ENCODE measurements around the gene UNKL. TPM values are rescaled to one million over a fixed set of nuclear protein-coding genes. Genes with fewer than 3 reads are reported as not detected.

The UNKL gene
- total and polyA plus RNA-seq, 2 of the 8 experiments (the other 6 are each of a cell fraction or from before 2014, with no cell fraction given), result 25.1 to 31.8 TPM

- no peak overlapping the region for H3K9ac ChIP-seq (replicated peaks in 1 of 4; ENCODE audit: extremely low read depth in 1 of 4, low read depth in 3 of 4, low read length in 3 of 4)
These were observed 47.7 kb downstream of the UNKL start for GRCh38 chr16:1366712-1367299.

More at GRCh38 chr16:1366712-1367299, 47.7 kb downstream of the UNKL start:
- no peaks in the 10 kb centered on the region for H3K9me3 ChIP-seq (ENCODE audit: insufficient read depth in 2 of 2, low read depth in 1 of 2, low read length in 1 of 2)
- H3K79me1 ChIP-seq (ENCODE audit: low read depth, low read length), result peaks cover 5% of the 10 kb centered on the region; the same call in 1 of the 2 replicates
- H2BK20ac ChIP-seq (ENCODE audit: low read length), result no peak overlapping the region
- H3K36me3 ChIP-seq (ENCODE audit: control insufficient read depth in 2 of 4, insufficient read depth in 4 of 4, low read length in 3 of 4), result peaks cover 13 to 50% (median 21%) of the 10 kb centered on the region in 4 experiments
- H3K27ac ChIP-seq (ENCODE audit: low read depth, low read length), result no peak overlapping the region
- H4K91ac ChIP-seq (replicated peaks; ENCODE audit: insufficient read length, low read length), result no peak overlapping the region
- ChIA-PET CTCF (ENCODE audit: partially characterized antibody) (interaction anchor here (0.8 to 1.3 kb wide), 3 partner anchors 11 to 13 kb away, joined by 3 to 7 read pairs (median 4); no protein-coding TSS in a partner anchor), POLR2A (ENCODE audit: partially characterized antibody) (interaction anchor here (0.6 to 6.6 kb wide), 3 partner anchors 8 to 41 kb away, joined by 3 to 44 read pairs (median 3); no protein-coding TSS in a partner anchor)
- H3K18ac ChIP-seq (ENCODE audit: extremely low read depth, low read length), result no peak overlapping the region
- H3K23ac ChIP-seq (ENCODE audit: insufficient read length), result no peak overlapping the region
- no peak overlapping the region for H2BK15ac ChIP-seq (ENCODE audit: low read length)
- no peak overlapping the region for H3K56ac ChIP-seq (replicated peaks; ENCODE audit: insufficient read length, low read depth, low read length)
- peaks cover 0 to 5% of the 10 kb centered on the region in 2 experiments; a peak in 1 of 4 replicates for H3K79me2 ChIP-seq (ENCODE audit: control insufficient read depth in 1 of 2, insufficient read depth in 2 of 2, low read length in 2 of 2)
- no peak overlapping the region for H3K14ac ChIP-seq (ENCODE audit: insufficient read length)
- H4K5ac ChIP-seq (ENCODE audit: insufficient read length, low read depth, low read length), result no peak overlapping the region
- H3K27me3 ChIP-seq (replicated peaks in 1 of 4; ENCODE audit: control insufficient read depth in 3 of 4, extremely low read depth in 1 of 4, insufficient read depth in 3 of 4, low read length in 3 of 4), result no peaks in the 10 kb centered on the region
- WGBS, 2 experiments (ENCODE audit: extremely low coverage in 1 of 2, insufficient coverage in 1 of 2, insufficient read length in 1 of 2, insufficient replicate concordance in 2 of 2, low coverage in 1 of 2, low lambda C conversion rate in 2 of 2, missing lambda C conversion rate in 1 of 2), result 95% methylated on average over 20 of the region's 24 CpGs; no CpG with 5 or more reads in 1 of the 2 experiments
- DNase-seq (ENCODE audit: low read depth in 1 of 2, low spot score in 2 of 2), result no peak
- no peak overlapping the region for H2BK5ac ChIP-seq (ENCODE audit: low read depth, low read length)
- no peak overlapping the region for H2AK5ac ChIP-seq (ENCODE audit: low read depth, low read length)
- H2BK120ac ChIP-seq (replicated peaks; ENCODE audit: low read depth, low read length), result no peak overlapping the region
- no peak overlapping the region for H3K4me3 ChIP-seq (ENCODE audit: extremely low read depth in 1 of 4, insufficient read depth in 2 of 4, low read depth in 3 of 4, low read length in 4 of 4)
- H2BK12ac ChIP-seq (ENCODE audit: low read depth, low read length), result no peak overlapping the region
- H3K4ac ChIP-seq (replicated peaks; ENCODE audit: insufficient read length, low read depth, low read length), result no peak overlapping the region
- H3K23me2 ChIP-seq (ENCODE audit: low read depth, low read length), result no peaks in the 10 kb centered on the region
- TF ChIP-seq, protein P1, sequence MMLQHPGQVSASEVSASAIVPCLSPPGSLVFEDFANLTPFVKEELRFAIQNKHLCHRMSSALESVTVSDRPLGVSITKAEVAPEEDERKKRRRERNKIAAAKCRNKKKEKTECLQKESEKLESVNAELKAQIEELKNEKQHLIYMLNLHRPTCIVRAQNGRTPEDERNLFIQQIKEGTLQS (IDR thresholded peaks at IDR 0.05; ENCODE audit: insufficient read depth, low read depth, low read length), result no peak
- TF ChIP-seq YY1 (IDR thresholded peaks at IDR 0.05; ENCODE audit: low read depth, low read length) (no peak), CHD1 (IDR thresholded peaks at IDR 0.05; ENCODE audit: low read depth, low read length) (no peak), BACH1 (IDR thresholded peaks at IDR 0.05; ENCODE audit: low read length) (no peak), HDAC6 (IDR thresholded peaks at IDR 0.05; ENCODE audit: low read depth, low read length) (no peak), EGR1 (IDR thresholded peaks at IDR 0.05; ENCODE audit: borderline replicate concordance, low read depth, low read length) (no peak), MAFK (IDR thresholded peaks at IDR 0.05; ENCODE audit: low read depth, low read length) (no peak), TBP (IDR thresholded peaks at IDR 0.05; ENCODE audit: low read depth, low read length) (no peak), NANOG (IDR thresholded peaks at IDR 0.05; ENCODE audit: insufficient read depth, low read depth, low read length, poor library complexity, severe bottlenecking) (no peak), RFX5 (IDR thresholded peaks at IDR 0.05; ENCODE audit: borderline replicate concordance, low read depth, low read length) (no peak), KDM1A (IDR thresholded peaks at IDR 0.05; ENCODE audit: borderline replicate concordance, low read length) (no peak), TAF1 (IDR thresholded peaks at IDR 0.05; ENCODE audit: low read depth, low read length) (no peak), POU5F1 (IDR thresholded peaks at IDR 0.05; ENCODE audit: low read depth, low read length) (no peak), CREB1 (IDR thresholded peaks at IDR 0.05) (no peak)
- H3K4me1 ChIP-seq (replicated peaks in 1 of 4; ENCODE audit: control insufficient read depth in 3 of 4, insufficient read depth in 4 of 4, low read length in 3 of 4), result no peaks in the 10 kb centered on the region
- H3K4me2 ChIP-seq (ENCODE audit: insufficient read depth in 1 of 2, low read depth in 2 of 2, low read length in 2 of 2), result no peak overlapping the region
- no peak overlapping the region; the same call in 1 of the 2 replicates for H4K8ac ChIP-seq (ENCODE audit: extremely low read depth, insufficient read depth, low read length)
- H2AFZ ChIP-seq (ENCODE audit: low read length), result no peak overlapping the region
- FAIRE-seq, result no peak
- H4K20me1 ChIP-seq (replicated peaks in 1 of 2; ENCODE audit: control insufficient read depth in 1 of 2, insufficient read depth in 2 of 2, low read length in 2 of 2), result peaks cover 5 to 26% of the 10 kb centered on the region in 2 experiments
